SW480 (cell line): ENCODE data around the gene PLXDC2.

Experiments
- DNase-seq: peaks from one replicate; pipeline ENCODE4 v3.0.0-alpha.2; 2016; ENCODE audit warnings: low spot score

PLXDC2 gene

GRCh38 chr10:20276127-20276979, 460.1 kb downstream of the PLXDC2 start:
- DNase-seq = peak; percentile 17

GRCh38 chr10:20277820-20278219, 461.6 kb downstream of the PLXDC2 start:
- DNase-seq = no peak

- DNase-seq = no peak
Measured at GRCh38 chr10:20281579-20281978, 465.3 kb downstream of the PLXDC2 start.

GRCh38 chr10:20287586-20287985, 471.4 kb downstream of the PLXDC2 start:
- DNase-seq = no peak

- no peak for DNase-seq
Measured at GRCh38 chr10:20288060-20288459, 471.8 kb downstream of the PLXDC2 start.

GRCh38 chr10:20289070-20289828, 473.0 kb downstream of the PLXDC2 start:
- DNase-seq = no peak

GRCh38 chr10:20298417-20298816, 482.2 kb downstream of the PLXDC2 start:
- no peak for DNase-seq

- no peak for DNase-seq
Measured at GRCh38 chr10:20299034-20299736, 483.0 kb downstream of the PLXDC2 start.

GRCh38 chr10:20300735-20301134, 484.5 kb downstream of the PLXDC2 start:
- DNase-seq = no peak

GRCh38 chr10:20302033-20302432, 485.8 kb downstream of the PLXDC2 start:
- DNase-seq = no peak

GRCh38 chr10:20303453-20304152, 487.4 kb downstream of the PLXDC2 start:
- no peak for DNase-seq

GRCh38 chr10:20313665-20314064, 497.4 kb downstream of the PLXDC2 start:
- DNase-seq = no peak

- no peak for DNase-seq
Measured at GRCh38 chr10:20314431-20314830, 498.2 kb downstream of the PLXDC2 start.

- no peak for DNase-seq
Measured at GRCh38 chr10:20327954-20328353, 511.7 kb downstream of the PLXDC2 start.

GRCh38 chr10:20330246-20330645, 514.0 kb downstream of the PLXDC2 start:
- no peak for DNase-seq

GRCh38 chr10:20334559-20334958, 518.3 kb downstream of the PLXDC2 start:
- no peak for DNase-seq
